Hematopoietic multipotent progenitor cell treated with erythropoietin and hydrocortisone succinate and interleukin-3 and kit ligand, for 8 days (in vitro differentiated cells): Measurements from ENCODE around the gene VSX1.

Experiments
- DNase-seq: peaks from one replicate; pipeline ENCODE4 v3.0.0-alpha.2; 2015

The VSX1 gene

GRCh38 chr20:25065625-25066338 lies 16.2 kb downstream of the VSX1 start:
- peak; percentile 76 for DNase-seq

GRCh38 chr20:25065072-25065624 lies 16.8 kb downstream of the VSX1 start:
- DNase-seq: no peak

GRCh38 chr20:25064561-25065071 lies 17.3 kb downstream of the VSX1 start:
- DNase-seq: peak; percentile 76

GRCh38 chr20:25063981-25064380 lies 18.0 kb downstream of the VSX1 start:
- DNase-seq: no peak

DNA sequence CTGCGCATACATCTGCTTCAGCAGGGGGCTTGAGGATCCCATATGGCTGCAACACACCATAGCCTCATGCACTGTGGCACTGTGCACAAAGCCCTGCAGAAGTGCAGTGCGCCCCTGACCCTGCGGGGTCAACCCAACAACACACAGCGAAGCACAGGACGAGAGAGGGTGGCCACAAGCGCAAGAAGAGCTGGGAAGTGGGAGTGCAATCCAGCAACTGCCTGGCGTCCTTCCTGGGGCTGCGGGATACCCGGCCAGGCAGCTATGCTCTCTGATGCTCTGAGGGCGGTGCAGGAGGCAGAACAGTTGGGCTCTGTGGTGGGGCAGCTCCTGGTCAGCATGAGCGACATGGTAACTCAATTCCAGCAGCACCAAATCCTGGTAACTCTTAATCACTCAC lies 18.4 kb downstream of the VSX1 start:
- no peak for DNase-seq

DNA sequence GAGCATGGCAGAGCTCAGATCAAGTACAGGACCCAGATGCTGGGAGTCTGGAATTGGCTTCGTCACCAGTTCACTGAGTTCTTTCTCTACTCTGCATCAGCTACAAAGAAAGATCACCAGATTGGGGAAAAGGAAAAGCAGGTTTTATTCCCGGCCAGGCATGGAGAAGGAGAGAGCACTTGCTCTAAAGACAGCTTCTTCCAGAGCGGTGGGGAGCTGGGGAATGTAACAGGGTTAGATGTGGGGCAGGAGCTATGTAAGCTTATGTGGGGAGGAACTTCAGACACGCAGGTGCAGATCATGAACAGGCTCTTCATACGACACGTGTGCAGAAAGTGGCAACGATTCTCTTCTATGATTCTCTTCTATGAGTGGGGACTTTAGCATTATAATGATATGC lies 19.1 kb downstream of the VSX1 start:
- DNase-seq: no peak

DNA sequence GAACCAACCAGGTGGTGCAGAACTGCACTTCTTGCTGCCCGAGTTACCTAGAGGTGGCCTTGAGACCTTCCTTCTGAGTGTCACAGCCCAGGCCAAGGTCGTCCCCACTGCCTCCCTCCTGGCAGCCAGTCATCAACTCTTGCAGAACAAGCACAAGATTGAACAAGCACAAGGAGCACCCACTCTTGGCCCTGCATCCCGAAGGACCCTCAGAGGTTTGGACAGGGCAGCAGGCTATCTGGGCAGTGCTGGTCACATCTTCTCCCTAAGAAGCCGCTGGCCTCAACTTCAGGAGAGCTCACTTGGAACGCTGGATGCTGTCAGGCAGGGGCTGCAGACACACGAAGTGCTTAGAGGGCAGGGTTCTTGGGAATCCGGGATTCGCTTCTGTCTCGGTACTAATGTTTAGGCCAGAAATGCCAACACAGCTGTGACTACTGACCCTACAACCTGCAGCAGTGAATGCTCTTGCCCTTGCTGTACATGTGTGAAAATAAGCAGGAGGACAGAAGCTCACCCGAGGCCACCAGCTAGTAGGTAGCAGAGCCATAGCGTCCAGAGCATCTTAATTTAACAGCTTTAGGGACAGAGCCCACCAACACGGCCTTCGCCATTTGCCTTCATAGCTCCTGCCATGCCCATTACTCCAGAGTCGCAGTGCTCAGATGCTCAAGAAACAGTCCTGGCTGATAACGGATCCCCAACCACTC lies 20.0 kb downstream of the VSX1 start:
- DNase-seq: no peak

DNA sequence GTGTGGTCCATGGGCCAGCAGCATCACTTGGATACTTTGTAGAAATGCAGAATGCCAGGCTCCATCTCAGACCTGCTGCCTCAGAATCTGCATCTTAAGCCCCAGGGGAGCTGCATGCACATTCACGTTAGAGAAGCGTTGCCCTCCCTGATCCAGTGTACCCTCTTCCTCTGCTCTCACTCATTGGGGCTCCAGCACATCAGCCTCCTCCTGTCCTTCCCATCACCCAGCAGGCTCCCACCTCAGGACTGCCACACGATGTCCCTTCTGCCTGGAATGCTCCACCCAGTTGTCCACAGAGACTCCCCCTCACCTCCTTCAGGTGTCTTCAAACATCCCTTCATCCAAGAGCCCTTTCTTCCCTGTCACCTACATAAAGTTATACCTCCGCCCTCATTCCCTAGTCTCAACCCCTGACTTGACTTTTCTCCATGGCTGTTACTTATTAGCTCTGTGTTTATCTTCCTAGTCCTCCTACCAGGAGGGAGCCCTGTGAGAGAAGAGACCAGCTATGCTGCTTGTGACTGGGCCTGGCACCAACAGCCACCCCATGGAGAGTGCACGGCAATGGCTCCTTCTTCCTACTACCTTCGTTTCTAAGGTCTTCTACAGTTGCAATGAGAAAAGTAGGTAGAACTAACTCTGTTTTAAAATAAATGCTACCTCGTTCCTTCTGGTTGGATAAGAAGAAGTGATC lies 20.7 kb downstream of the VSX1 start:
- DNase-seq: no peak

DNA sequence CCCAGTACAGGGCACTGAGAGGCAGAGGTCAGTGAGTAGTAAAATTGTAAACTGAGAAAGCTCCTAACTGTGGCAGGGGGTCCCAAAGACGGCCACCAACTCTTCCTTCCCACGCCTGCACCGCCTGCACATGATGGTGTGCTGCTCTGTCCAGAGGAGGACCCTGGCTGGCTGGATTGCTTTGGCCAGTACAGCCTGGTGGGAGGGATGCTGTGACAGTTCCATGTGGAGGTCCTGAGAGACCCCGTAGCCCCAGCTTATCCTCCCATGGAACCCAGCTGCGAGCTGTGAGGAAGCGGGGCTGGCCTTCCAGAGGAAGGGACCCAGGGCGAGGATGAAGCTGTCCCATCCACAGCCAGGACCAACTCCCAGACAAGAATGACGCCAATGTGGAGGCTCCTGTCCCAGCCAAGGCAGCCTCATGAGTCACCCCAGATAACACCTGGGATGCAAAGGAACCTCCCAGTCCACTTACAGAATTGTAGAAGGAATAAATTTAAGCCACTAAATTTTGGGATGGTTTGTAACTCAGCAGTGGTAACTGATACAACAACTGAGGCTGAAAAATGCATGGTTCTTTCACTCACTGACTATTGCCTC lies 22.0 kb downstream of the VSX1 start:
- DNase-seq: no peak

DNA sequence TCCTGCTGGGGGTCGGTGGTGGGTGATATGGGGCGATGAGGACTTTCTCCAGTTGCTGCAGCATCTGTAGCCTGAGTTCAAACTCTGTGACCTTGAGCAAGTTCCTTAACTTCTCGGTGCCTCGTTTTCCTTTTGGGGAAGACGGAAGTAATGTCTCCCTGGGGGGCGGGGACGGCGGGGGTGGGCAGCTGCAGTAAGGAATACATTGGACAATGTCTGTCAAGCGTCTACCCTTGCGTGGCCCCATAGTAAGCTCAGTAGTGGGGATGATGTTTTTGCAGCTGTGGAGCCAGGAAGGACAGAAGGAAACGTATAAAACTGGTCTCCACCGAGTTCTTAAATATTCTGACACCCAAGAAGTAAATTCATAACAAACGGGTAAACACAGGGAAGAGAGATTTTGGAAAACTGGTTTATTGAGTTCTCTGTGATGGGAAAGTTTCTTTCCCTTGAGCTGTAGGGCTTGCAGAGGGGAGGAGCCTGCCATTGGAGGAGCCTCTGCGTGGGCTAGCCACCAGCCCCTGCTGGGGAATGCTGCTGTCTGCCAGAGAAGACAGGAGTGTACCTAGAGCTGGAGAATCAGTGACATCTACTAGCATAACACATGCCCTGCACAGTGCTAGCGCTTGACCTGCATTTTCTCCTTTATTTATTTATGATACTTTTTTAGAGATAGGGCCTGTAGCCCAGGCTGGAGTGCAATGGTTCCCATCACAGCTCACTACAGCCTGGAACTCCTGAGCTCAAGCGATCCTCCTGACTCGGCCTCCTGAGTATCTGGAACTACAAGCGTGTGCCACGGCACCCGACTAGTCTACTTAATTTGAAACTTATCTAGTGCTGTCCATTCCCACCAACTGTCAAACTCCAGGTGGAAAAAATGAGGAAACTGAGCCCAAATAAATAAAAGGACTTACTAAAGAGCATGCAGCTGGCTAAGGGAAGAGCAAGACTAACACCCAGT lies 22.8 kb downstream of the VSX1 start:
- peak; percentile 45 for DNase-seq

DNA sequence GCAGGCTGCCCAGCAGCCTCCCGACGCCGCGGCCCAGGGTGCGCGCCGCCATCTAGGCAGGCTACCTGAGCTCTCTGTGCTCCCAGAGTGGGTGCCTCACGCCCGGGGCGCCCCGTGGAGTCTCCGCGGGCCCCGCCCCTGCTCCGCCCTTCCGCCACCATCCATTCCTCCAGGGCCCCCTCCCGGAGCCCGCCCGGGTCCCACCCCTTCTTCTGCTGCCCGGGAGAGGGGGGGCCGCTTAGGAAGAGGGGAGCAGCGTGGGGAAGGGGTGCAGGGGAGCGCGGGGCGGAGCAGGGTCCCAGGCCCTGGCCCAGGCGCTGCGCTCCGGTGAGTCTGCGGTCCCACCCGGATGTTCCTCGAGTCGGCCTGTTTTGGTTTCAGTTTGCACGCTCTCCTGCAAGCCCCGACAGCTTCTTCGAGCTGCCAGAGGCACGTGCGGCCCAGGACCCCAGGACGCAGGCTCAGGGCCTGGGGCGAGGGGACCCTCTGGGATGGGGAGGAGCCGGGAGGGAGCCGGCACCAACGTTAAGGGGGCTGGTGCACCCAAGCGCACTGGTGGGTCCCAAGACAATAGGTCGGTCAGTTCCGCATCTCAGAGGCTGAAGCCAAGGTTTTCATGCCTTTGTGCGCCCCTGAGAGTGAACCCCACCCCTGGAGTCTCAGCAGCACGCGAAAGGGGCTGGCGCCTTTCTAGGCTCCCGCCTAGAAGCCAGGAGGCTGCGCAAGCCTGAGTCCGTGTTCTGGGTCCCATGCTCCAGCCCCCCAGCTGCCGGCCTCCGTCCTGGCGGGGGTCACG lies 23.7 kb downstream of the VSX1 start, which contains the start of gene ACSS1:
ACSS1 (minus strand) TSS at position 89 of the 796 bp plus-strand sequence; CDS start at position 52, 37 bp downstream.
- DNase-seq: peak; percentile 70

DNA sequence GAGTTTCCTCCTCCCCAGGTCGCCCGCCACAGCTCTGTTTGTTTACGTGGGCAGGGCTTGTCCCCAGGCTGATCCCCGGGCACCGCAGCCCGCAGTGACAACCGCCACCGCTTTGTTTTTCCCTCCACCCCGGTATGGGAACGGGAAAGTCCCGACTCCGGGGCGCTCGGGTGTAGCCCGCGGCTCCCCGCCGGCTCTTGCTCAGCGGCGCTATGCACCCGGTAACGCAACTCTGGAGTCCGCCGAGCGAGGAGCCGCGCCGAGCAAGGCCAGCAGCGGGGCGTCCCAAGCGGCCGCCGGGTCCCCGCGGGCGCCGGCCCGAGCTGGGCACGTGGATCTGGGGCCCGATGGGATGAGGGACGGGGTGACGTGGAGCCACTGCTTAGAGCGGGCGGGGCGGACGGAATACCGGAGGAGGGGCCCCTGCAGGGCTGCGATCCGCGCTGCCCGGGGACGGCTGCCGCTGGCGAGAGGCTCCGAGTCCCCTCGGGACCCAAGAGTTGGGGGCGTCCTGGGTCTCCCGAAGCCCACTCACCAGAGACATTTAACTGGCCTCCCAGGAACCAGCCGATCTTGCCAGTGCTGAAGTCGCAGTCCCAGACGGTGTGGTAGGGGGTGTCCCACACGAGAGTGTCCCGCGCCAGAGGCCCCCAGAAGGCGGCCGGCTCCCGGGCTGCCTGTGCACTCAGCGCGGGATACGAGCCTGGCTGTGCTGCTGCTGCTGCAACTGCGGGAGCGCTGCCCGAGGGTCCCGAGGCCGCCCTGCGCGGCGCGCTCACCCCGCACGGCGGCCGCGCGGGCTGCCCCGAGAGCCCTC lies 24.5 kb downstream of the VSX1 start:
- peak; percentile 66 for DNase-seq

DNA sequence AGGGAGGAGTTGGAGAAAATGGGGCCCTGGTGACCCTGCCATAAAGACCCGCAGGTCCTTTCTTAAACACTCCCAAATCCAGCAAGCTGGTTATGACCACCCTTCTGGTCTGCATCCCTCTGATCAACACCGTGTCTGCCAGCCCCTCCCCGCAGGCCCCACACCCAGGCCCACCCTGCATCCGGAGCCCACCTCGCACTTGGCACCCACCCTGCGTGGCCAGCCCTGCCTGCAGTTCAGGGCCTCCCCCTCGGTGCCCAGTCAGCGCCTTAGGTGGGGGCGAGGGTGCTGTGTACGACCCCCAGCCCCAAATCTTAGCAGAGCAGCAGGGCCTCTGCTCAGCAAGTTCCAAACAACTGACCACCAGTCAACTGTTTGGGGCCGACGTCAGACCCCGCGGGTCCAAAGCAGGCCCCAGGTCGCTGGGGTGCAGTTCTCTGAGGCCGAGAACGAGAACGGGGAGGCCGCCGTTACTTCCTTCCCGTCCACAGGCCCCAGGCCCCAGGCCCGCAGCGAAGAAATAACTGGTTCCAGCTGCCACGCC lies 25.2 kb downstream of the VSX1 start:
- no peak for DNase-seq

DNA sequence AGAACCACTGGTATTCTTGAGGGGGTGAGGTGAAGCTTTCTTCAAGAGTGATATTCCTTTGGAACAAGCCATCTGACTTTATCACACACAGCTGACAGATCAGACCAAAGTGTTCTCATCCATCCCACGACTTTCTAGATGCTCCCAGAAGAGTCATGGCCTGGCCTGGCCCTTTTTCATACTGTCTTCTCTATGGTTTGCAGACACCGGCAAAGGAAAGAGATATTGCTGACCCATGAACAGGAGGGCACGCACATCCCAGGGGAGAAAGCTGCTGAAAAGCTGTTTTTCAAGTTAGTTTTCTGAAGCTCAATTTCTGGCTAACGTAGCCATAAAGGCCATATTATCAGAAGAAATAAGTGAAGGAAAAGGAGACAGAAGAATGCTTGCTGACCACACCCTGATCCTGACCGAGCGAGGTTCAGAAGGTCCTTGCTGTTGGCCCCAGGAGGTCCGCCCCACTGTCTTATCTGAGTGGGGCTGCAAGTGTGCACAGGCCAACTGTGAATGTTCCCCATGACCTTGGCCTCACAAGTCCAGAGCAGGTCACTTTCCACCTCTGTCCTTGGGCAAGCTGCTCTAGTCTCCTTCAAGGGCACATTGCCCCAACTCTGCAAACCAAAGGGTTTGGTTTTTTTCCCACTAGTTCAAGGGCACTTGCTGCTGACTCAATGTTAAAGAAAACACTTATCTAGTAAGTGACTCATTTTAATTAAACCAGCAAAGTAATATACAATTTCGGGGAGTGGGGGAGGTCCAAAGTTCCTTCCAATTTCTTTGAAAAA lies 26.0 kb downstream of the VSX1 start:
- DNase-seq: peak; percentile 82

- peak; percentile 54 for DNase-seq
These were observed 26.8 kb downstream of the VSX1 start for GRCh38 chr20:25054995-25055629.

GRCh38 chr20:25054096-25054820 lies 27.7 kb downstream of the VSX1 start:
- DNase-seq: no peak

GRCh38 chr20:25053255-25054031 lies 28.5 kb downstream of the VSX1 start:
- no peak for DNase-seq
